ENCODE results near the gene TMEM51. TPM values are rescaled to one million over a fixed set of nuclear protein-coding genes. Genes with fewer than 3 reads are reported as not detected.

TMEM51 gene
- total RNA-seq, 1 experiment from 2014 or later = 24.7 TPM

DNA sequence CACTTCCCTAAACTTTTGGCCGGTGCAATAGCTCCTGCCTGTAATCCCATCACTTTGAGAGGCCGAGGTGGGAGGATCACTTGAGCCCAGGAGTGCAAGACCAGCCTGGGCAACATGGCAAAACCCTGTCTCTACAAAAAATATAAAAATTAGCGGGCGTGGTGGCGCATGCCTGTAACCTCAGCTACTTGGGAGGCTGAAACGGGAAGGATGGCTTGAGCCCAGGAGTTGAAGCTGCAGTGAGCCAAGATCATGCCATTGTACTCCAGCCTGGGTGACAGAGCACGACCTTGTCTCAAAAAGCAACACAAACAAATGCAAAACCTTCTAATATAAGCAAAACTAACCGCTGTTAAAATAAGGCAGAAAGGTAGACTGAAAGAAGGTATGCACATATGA, 25.9 kb downstream of the TMEM51 start:
- no peak overlapping the region for H3K27ac Mint-ChIP-seq (ENCODE audit: unreplicated experiment)

DNA sequence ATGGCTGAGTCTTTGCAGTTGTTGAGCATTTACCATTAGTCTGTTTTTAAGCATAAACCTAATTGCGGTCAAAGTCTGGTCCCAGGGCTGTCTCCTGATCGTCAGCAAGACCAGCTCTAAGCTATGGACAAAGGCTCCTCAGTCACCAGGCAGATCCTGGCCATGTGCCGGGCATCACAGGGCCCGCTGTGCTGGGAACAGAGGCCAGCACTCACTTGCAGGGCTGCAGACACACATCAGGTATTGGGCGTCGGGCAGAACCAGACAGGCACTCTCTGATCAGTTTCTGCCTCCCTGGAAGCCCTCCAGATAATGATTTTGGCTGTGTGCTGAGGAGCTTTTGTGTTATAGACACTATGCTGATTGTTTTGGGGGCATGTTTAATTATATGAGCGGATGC, 26.6 kb downstream of the TMEM51 start:
- no peak overlapping the region for H3K27ac Mint-ChIP-seq (ENCODE audit: unreplicated experiment)
- H3K9me3 ChIP-seq = no peaks in the 10 kb centered on the region
- TF ChIP-seq, protein P1, sequence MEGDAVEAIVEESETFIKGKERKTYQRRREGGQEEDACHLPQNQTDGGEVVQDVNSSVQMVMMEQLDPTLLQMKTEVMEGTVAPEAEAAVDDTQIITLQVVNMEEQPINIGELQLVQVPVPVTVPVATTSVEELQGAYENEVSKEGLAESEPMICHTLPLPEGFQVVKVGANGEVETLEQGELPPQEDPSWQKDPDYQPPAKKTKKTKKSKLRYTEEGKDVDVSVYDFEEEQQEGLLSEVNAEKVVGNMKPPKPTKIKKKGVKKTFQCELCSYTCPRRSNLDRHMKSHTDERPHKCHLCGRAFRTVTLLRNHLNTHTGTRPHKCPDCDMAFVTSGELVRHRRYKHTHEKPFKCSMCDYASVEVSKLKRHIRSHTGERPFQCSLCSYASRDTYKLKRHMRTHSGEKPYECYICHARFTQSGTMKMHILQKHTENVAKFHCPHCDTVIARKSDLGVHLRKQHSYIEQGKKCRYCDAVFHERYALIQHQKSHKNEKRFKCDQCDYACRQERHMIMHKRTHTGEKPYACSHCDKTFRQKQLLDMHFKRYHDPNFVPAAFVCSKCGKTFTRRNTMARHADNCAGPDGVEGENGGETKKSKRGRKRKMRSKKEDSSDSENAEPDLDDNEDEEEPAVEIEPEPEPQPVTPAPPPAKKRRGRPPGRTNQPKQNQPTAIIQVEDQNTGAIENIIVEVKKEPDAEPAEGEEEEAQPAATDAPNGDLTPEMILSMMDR (IDR thresholded peaks at IDR 0.05; ENCODE audit: insufficient read depth in 1 of 2, low read depth in 1 of 2, low read length in 1 of 2, severe bottlenecking in 1 of 2, unreplicated experiment in 1 of 2) = no peak
- ChIA-PET POLR2A (no interaction called here), CTCF (no interaction called here)
- peaks cover 24% of the 10 kb centered on the region for H3K4me1 ChIP-seq
- intact Hi-C loops (cut with micrococcal nuclease; ENCODE audit: unreplicated experiment) = no loop called here
- BruUV-seq (replicated peaks) = no TSS peak
- H3K4me1 Mint-ChIP-seq (ENCODE audit: low read depth, unreplicated experiment) = peaks cover 24% of the 10 kb centered on the region
- H3K27me3 Mint-ChIP-seq (ENCODE audit: insufficient read depth, unreplicated experiment) = no peaks in the 10 kb centered on the region
- H3K4me3 ChIP-seq (ENCODE audit: low read depth, low read length) = no peak overlapping the region
- H3K9me3 Mint-ChIP-seq (ENCODE audit: unreplicated experiment) = no peaks in the 10 kb centered on the region
- H3K4me3 Mint-ChIP-seq (ENCODE audit: unreplicated experiment) = no peak overlapping the region
- H3K36me3 Mint-ChIP-seq (ENCODE audit: insufficient read depth, unreplicated experiment) = peaks cover 16% of the 10 kb centered on the region
- H3K36me3 ChIP-seq (ENCODE audit: control insufficient read depth, insufficient read depth, low read length) = no peaks in the 10 kb centered on the region; the same call in none of the 2 replicates
- DNase-seq = no peak
- H3K27me3 ChIP-seq (replicated peaks; ENCODE audit: control insufficient read depth, insufficient read depth, low read length) = no peaks in the 10 kb centered on the region

More for the DNA sequence above, 25.9 kb downstream of the TMEM51 start:
- intact Hi-C loops (cut with micrococcal nuclease; ENCODE audit: unreplicated experiment) = no loop called here
- DNase-seq = no peak
- H3K36me3 ChIP-seq (ENCODE audit: control insufficient read depth, insufficient read depth, low read length) = no peaks in the 10 kb centered on the region; the same call in none of the 2 replicates
- Mint-ChIP-seq H3K36me3 (ENCODE audit: insufficient read depth, unreplicated experiment) (peaks cover 19% of the 10 kb centered on the region), H3K4me3 (ENCODE audit: unreplicated experiment) (no peak overlapping the region), H3K4me1 (ENCODE audit: low read depth, unreplicated experiment) (peaks cover 24% of the 10 kb centered on the region), H3K9me3 (ENCODE audit: unreplicated experiment) (no peaks in the 10 kb centered on the region), H3K27me3 (ENCODE audit: insufficient read depth, unreplicated experiment) (no peaks in the 10 kb centered on the region)
- H3K4me1 ChIP-seq = peaks cover 25% of the 10 kb centered on the region
- TF ChIP-seq, protein P1 (IDR thresholded peaks at IDR 0.05; ENCODE audit: insufficient read depth in 1 of 2, low read depth in 1 of 2, low read length in 1 of 2, severe bottlenecking in 1 of 2, unreplicated experiment in 1 of 2) = no peak
- H3K27me3 ChIP-seq (replicated peaks; ENCODE audit: control insufficient read depth, insufficient read depth, low read length) = no peaks in the 10 kb centered on the region
- no TSS peak for BruUV-seq (replicated peaks)
- ChIA-PET POLR2A (no interaction called here), CTCF (no interaction called here)
- no peaks in the 10 kb centered on the region for H3K9me3 ChIP-seq
- no peak overlapping the region for H3K4me3 ChIP-seq (ENCODE audit: low read depth, low read length)

DNA sequence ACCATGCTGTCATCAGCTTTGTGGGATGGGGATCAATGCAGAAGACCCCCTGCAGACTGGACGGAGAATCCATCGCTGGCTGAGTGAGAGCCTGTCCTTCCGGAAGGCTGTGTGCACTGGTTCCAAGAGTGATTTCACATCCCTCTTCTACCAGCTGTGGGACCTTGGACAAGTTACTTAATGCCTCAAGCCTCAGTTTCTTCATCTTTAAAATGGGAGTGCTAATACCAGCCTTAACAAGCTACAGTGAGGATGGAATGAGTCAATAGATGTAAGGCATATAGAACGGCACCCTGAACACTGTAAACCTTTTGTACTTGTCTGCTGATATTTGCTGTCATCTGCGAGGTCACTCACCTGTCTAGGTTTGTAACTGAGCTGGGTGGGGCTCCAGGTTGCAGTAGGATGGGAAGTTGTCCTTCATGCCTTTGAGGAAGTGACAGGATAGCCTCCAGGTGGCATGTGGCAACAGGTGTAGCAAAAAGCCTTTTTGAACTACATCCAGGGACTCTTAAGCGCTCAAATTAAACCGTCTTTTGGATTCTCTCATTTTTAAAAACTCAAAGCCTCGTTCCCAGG, 27.5 kb downstream of the TMEM51 start:
- H3K4me1 ChIP-seq = peaks cover 29% of the 10 kb centered on the region
- Mint-ChIP-seq H3K27ac (ENCODE audit: unreplicated experiment) (no peak overlapping the region), H3K4me1 (ENCODE audit: low read depth, unreplicated experiment) (peaks cover 25% of the 10 kb centered on the region), H3K27me3 (ENCODE audit: insufficient read depth, unreplicated experiment) (no peaks in the 10 kb centered on the region), H3K4me3 (ENCODE audit: unreplicated experiment) (no peak overlapping the region), H3K36me3 (ENCODE audit: insufficient read depth, unreplicated experiment) (peaks cover 16% of the 10 kb centered on the region), H3K9me3 (ENCODE audit: unreplicated experiment) (no peaks in the 10 kb centered on the region)
- TF ChIP-seq, protein P1 (IDR thresholded peaks at IDR 0.05; ENCODE audit: insufficient read depth in 1 of 2, low read depth in 1 of 2, low read length in 1 of 2, severe bottlenecking in 1 of 2, unreplicated experiment in 1 of 2) = no peak
- CTCF ChIA-PET = interaction anchor here (0.6 kb wide), 1 partner anchor 27 kb away, joined by 3 read pairs; no protein-coding TSS in a partner anchor
- no peaks in the 10 kb centered on the region for H3K9me3 ChIP-seq
- peak in 1 of 2 experiments; percentile 39 for DNase-seq
- POLR2A ChIA-PET = no interaction called here
- H3K4me3 ChIP-seq (ENCODE audit: low read depth, low read length) = no peak overlapping the region
- BruUV-seq (replicated peaks) = no TSS peak
- H3K27me3 ChIP-seq (replicated peaks; ENCODE audit: control insufficient read depth, insufficient read depth, low read length) = no peaks in the 10 kb centered on the region
- no peaks in the 10 kb centered on the region; the same call in none of the 2 replicates for H3K36me3 ChIP-seq (ENCODE audit: control insufficient read depth, insufficient read depth, low read length)
- intact Hi-C loops (cut with micrococcal nuclease; ENCODE audit: unreplicated experiment) = no loop called here
